HG03175 (cell line): Measurements from ENCODE around the gene PCLO.
"Not testable (repeated sequence)": the region's sequence is repeated elsewhere in the genome, so short reads cannot be mapped to it uniquely, and the experiment has no call there.

Experiments
- ATAC-seq: cut with Tn5 transposase; IDR thresholded peaks from one replicate; pipeline ENCODE4 v1.9.1; 2021; ENCODE audit warnings: mild to moderate bottlenecking, moderate library complexity; ENCODE audit not compliant: unreplicated experiment

Gene PCLO

DNA sequence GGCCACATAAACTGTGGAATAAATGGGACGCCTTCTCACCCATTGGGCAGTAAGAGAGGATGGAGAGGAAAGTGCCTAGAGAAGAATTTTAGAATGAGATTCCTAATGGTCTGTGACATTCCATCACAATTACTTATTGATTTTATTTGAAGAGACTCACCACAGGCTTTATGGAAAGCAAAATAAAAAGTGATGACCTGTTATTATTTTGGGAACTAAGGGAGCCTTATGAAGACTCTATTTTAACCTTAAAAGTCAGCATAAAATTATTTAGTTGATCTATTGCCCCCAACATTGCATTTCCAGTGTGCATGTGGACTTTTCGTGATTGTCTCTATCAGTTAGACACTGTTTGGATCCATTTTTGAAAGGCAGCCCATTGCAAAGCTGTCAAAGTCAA, 107.5 kb downstream of the PCLO start:
- ATAC-seq, result no peak

DNA sequence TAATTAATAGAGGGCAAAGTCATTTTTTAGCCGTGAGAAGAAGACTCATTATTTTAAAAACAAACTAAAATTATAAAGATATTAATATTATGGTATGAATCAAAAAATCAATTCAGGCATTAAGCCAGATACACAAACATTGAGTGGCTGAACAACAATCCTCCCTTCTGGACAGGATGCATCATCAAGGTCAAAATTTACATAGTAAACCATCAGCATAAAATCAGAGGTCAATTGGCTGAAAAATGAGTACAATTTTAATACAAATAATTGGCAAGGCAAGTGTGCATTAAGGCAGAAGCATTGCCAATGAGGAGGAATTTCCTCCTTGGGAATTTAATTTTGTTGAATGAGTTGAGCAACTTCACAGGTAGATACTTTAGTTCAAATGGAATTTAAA, 108.2 kb downstream of the PCLO start:
- no peak for ATAC-seq

DNA sequence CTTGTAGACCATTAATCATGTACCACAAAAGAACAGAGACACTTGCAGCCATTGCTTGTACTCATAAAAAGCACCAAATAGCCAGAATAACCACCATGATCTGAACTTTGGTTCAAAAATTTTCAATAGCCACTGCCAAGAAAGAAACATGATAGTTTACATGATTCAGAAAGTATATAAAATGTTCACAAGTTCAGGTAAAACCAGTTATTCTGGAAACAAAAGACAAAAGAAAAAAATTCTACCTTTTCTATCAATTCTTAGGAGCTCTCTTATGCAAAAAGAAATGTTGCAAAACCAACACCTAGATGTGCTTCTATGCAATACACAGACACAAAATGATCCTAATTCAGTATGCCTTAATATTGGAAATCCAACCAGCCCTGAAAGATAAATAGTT, 108.7 kb downstream of the PCLO start:
- no peak for ATAC-seq

DNA sequence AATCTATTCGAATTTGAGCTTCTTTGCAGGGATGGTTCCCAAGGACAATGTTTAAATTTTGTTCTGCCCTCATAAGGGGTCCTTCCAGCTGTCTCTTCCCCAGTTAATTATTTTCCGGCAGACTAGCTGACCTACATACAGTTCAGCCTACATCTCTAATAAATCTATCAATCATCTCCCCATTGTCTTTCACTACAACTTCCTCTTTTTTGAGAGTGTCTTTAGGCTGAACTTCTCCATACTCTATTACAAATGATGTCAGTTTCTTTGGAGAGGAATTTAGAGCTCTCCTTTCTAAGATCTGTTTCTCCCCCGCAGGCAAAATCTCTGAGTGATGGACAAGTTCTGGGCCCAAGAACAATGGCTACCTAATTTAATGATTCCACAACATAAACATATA, 122.2 kb downstream of the PCLO start:
- no peak for ATAC-seq

DNA sequence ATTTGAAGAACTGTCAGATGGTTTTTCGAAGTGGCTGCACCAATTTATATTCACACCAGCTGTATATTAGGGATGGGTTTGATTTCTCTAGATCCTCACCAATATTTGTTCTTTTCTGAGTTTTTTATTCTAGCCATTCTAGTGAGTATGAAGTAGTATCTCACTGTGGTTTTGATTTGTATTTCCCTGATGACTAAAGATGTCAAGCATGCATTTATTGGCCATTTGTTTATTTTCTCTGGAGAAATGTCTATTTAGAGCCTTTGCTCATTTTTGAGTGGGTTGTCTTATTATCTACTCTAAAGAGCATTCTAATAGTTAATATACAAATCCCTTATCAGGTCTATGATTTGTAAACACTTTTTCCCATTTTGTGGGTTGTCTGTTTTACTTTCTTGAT, 123.9 kb downstream of the PCLO start:
- no peak for ATAC-seq

DNA sequence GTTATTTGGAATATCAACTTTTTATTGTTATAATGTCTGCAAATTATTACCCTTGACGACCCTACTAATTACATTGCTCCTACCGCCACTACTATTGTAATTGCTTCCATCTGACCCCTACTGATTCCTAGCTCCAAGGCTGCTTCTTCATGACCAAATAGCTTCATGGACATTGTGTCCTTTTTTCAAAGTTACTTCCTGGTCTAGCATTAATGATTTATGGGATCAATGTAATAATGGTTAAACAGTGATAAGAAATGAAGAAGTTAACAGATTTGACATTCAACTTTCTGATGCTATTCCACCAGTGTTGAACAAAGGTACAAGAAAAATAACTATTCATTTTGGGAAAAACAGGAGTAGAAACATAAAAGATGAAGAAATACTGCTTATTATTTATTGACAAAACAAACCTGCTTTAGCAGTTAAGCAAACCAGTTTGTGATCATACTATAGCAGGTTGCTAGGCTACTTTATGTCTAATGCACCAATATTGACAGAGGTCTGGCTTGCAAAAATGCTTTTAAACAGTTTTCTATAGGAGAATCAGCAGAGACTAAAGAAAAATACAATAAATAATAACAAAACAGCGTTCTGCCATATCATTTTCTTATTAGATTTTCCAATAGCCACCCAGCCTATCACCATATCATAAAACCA, 125.8 kb downstream of the PCLO start:
- ATAC-seq, result no peak

DNA sequence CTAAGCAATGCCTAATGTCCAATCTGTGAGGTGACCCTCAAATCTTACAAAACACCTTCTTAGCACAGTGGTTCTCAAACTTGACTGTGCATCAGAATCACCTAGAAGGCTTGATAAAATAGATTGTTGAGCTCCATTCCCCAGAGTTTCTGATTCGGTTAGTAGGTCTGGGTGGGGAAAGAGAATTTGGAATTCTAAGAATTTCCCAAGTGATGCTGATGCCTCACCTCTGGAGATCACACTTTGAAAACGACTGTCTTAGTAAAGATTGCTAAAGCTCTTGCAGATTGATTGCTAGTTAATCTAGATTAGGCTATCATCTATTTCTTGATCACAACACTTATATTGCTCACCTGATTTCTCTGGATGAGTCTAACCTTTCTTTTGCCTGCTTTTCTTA, 126.6 kb downstream of the PCLO start:
- ATAC-seq, result no peak

DNA sequence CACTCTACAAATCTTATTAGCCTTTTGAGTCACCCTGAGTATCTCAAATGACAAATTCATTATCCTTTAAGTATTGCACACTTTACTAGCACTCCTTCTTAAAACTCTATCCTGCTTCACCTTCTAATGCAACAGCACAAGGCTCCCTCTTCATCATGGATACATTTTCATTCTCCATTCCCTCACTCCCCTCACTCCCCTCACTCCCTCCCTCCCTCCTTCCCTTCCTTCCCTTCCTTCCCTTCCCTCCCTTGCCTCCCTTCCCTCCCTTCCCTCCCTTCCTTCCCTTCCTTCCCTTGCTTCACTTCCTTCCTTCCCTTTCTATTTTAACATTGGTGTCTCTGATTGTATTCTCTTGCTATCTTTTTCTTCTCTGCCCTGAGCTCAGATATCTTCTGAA, 130.5 kb downstream of the PCLO start:
- ATAC-seq, result no peak

DNA sequence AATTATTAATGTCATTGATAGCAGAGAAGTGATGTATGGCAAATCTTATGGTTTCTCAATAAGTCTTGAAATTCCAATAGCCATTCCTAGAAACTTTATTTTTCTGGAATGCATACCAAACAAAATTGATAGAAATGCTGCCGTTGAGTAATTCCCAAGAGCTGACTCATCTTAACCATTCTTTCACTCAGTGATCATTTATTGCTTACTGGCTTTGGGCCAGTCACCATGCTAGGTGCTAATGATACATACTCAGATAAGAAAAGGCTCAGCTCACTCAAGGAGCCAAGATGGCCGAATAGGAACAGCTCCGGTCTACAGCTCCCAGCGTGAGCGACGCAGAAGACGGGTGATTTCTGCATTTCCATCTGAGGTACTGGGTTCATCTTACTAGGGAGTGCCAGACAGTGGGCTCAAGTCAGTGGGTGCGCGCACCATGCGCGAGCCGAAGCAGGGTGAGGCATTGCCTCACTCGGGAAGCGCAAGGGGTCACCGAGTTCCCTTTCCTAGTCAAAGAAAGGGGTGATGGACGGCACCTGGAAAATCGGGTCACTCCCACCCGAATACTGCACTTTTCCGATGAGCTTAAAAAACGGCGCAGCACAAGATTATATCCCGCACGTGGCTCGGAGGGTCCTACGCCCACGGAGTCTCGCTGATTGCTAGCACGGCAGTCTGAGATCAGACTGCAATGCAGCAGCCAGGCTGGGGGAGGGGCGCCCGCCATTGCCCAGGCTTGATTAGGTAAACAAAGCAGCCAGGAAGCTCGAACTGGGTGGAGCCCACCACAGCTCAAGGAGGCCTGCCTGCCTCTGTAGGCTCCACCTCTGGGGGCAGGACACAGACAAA, 138.6 kb downstream of the PCLO start:
- not testable (repeated sequence) for ATAC-seq

DNA sequence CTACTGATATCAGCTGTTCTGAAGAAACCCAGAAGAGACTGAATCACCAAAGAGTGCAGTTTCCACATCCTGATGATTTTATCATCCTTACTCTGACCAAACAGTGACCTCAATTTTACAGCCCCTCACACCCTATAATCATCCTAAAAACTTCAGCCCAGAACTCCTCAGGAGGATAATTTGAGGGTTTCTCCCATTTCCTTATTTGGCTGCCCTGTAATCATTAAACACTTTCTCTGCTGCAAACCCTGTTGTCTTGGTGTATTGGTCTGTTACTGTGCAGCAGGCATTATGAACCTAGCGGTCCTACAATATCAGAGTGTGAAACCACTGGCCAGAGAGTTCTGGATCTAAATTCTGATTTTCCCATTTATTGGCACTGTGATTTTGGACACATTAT, 141.7 kb downstream of the PCLO start:
- ATAC-seq, result no peak

DNA sequence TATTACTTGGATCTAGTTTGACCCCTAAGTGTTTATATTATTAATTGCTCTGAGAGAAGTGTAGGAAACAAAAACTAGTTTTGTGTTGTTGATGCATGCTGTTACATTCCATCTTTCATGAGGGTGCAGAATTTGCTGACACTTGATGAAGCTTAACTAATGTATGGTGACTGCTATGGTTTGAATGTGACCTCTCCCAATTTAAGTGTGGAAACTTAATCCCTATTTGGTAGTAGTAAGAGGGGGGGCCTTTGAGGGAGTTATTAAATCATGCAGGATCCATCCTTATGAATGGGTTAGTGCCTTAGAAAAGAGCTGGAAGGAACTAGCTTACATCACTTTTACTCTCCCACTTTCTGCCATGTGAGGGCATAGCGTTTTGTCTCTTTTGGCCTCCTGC, 142.5 kb downstream of the PCLO start:
- no peak for ATAC-seq

DNA sequence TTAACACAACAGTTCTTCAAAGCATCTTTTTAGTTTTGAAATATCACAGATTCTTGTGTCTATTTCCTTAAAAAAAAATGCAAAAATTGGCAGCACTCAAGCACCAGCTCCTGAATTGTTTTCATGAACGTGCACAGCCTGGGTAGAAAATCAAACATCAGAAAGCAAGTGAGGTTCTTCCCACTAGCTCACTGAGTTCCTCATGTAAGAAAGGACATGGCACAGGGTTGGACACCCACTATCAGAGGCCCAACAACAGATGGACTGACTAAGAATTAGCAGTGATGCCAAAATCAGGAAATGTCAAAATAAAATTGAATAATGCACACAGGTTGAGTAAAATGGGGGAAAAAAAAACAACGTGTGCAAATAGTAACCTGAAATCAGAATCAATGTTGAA, 146.8 kb downstream of the PCLO start:
- no peak for ATAC-seq

DNA sequence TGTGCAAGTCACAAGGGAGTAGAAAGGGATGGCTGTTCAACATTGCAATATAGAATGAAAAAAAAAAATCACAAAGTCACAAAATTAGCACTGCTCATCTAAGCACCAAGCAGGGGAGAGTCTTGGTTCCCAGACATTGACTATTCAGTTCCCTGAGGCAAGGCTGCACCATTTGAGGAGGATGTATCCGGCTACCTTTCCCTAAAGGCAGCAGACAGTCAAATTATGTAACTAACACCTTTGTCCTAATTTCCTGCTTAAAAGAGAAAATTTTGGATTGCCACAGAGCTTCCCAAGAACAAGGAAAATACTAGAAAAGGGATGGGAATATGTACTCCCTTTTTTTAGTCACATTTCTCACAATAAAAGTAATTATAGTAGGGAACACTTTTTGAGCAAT, 148.1 kb downstream of the PCLO start:
- ATAC-seq, result no peak

DNA sequence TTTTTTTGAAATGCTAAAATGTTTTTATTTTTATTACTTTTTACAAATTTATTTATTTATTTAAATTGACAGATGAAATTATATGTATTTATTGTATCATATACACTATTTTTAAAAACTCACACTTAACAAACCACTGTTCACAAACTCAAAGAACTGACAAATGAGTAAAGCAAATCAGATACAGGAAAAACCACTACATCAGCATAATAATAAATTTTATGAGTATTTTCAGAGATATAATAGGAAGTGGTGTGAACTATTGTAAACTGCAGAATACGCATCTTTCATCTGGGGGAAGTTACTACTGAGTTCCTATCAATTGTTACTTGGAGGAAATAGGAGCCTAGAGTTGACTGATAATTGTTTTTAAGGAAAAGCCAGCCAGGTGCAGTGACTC, 150.7 kb downstream of the PCLO start:
- ATAC-seq, result no peak

DNA sequence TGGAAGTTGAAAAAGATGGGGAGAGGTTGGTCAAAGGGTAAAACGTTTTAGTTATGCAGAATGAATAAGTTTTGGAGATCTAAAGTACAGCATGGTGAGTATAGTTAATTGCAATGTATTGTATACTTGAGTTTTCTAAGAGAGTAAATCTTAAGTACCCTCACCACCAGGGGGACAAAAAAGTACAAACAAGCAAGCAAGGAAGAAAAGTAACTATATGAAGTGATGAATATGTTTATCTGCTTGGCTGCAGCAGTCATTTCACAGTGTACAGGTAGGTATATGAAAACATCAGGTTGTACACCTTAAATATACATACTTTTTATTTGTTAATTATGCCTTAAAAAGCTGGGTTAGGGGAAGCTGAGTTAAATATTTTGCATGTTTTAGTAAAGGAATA, 157.3 kb downstream of the PCLO start:
- no peak for ATAC-seq

DNA sequence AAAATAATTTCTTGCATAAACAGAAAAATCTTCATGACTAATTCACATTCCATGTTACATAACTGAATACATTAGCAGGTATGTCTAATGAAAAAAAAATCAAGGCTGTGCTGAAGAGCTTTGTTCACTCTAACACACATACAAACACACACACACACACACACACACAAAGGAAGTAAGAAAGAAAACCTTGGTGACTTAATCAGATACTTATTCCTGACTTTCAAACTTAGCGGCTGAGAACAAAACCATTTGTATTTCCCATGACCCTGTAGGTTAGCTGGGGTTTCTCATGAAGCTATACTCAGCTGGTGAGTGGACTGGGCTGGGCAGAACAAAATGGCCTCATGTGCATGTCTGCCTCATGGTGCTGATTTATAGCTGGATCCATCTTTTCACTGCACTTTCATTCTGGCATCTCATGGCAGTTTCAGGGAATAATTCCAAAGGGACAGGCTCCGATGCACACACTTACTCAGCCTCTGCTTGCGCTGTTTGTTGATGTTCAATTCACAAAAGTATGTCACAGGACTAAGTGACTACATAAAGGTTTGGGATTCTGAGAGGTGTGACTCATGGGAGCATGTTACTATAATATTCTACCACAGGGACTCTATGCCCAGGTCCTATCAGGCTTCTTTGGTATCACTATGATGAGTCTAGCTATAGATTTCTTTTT, 161.2 kb downstream of the PCLO start:
- ATAC-seq, result no peak

DNA sequence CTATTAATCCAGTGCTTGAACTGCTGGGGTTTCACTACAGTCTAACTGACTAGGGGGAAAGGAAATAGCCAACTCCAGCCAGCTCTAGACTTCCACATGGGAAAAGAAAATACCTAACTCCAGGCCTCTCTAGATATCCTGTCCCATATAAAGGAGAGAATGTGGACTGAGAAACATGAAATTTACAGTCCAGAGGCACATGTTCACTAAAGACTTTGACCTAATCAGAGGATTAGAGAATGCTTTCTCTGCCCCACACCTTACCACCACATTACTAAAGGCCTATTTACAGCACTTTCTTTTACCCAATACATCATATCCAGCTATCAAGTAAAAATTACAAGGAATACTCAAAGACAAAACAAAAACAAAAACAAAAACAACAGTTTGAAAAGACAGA, 164.2 kb downstream of the PCLO start:
- ATAC-seq, result no peak

DNA sequence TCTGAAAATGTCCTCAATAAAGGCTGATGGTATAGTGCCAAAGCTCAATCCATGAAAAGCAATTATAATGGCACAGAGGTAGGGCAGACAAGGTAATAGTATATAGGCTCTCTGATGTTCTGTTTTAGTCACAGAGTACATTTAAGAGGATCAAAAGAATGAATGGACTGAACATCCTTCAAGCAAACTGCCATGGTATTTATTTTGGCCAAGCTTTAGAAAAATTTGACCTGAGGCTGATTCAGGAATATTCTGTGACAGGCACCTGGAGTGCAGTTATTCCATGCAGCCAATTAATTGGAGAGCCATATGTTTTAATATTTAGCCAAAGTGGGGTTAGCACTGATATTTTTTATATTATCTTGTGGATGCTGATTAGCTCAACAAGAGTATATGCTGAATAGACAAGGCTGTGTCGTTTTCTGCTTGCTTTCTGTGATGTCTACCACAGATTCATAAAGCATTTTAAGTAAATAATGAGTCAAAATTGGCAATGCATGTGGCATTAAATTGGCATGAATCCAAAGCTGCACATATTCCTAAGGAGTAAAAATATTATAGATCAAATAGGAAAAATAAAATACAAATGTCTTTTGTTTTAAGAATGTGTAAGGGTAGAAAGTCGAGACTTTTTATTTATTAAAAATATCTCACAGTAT, 177.4 kb downstream of the PCLO start:
- no peak for ATAC-seq

DNA sequence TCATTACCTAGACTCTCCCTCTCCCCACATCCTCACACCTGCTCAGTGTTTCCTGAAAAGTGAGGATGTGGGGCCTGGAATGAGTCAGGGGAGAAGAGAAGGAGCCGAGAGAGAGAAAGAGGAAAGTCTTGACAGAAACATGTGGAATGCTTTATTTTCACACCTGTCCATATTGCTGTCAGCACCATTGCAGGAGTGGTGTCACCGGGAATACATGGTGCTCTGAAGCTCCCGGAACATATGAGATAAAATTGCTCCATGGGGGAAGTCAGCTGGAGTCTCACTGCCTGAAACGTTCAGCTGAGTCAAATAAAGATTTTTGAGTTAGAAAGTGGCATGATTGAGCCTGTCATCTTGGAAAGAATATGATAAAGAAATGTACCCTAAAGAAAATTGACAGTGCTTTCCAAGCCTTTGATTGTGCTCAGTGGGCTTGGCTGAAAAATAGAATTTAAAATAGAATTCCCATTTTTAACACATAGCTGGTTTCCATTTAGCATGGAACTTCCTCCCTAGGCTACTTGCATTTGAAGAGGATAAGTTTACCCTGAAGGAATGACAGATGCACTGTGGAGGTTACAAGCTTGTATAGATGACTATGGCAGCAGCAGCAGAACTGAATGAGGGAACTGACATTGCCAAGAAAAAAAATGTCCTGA, 182.4 kb downstream of the PCLO start:
- no peak for ATAC-seq

DNA sequence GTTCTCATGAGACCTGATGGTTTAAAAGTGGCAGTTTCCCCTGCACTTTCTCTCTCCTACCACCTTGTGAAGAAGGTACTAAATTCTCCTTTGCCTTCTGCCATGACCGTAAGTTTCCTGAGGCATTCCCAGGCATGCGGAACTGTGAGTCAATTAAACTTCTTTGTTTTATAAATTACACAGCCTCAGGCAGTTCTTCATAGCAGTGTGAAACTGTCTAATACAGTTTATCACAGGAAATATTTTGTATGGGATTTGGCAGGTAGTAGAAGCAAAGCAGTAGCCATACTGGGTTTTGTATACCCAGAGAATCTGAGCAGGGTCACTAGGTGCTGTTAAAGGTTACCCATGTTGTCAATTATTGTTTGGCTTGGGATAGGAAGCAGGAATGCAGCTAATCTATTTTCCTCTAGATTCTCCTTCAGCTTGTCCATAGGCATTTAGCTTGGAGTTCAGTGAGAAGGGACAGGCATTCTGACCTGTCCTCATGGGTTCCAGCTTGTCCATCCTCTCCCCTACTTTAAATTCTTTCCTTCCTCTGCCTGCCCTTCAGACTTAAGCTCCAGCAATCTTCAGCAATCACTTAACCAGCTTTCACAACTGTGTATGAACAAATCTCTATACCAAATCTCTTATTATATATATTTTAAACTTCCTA, 186.7 kb downstream of the PCLO start:
- no peak for ATAC-seq

DNA sequence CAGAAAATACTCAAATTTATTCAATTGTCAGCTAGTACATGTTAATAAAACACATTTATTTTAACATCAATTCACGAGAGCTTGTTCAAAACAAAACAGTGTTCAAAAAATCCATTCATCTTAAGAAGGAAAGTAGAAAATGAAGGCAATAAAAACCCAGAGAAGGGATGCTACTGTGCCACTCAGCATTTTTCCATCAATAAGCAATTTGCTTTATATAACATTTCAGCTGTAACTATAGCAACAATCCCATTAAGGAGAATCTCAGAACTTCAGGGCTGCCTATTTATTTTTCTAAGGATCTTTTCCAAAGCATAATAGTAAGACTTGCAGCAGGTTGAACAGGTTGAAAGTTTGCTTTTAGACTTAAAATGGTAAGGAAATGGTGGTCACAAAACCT, 190.5 kb downstream of the PCLO start:
- ATAC-seq, result no peak
